ENCODE data around the gene POP5. TPM values are rescaled to one million over a fixed set of nuclear protein-coding genes. Genes with fewer than 3 reads are reported as not detected.
"Not testable (repeated sequence)": the region's sequence is repeated elsewhere in the genome, so short reads cannot be mapped to it uniquely, and the experiment has no call there.

POP5 gene
- total RNA-seq, 5 donors from 2014 or later (not counting 1 experiment from before 2014, with no cell fraction given): 40.6 to 69.0 (median 63.1) TPM

DNA sequence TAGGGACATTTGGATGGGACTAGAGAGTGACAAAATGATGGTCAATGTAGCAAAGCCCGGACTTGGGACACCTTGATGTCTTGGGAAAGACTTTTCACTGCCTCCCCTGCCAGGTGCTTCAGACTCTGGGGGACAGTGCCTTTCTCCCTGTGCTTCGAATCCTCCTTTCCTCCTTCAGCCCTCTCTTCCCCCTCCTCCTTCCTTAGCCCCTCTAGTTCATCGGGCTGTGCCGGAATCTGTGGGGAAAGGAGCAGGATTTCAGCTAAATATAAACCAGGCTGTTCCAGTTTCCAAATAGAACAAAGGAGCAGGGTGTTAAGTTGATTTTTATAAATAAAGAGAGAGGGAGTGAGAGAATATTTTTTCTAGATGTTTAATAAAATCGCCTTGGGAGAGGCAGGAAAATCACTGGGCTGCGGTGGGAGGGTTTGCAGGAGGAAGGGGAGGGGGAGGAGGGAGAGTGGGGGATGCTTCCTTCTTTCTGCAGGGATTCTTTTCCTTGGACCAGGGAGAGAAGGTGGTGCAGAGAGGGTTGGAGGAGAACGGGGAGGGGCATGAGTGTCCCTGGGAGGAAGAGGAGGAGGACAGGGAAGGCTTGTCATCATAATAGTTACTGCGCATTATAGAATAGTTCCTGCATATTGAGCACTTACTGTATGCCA, 37.9 kb upstream of the POP5 start:
- POLR2A ChIA-PET: no interaction called here
- Histone ChIP-seq H3K27ac (ENCODE audit: low read length) (no peak overlapping the region), H3K4me3 (ENCODE audit: control insufficient read depth in 1 of 2, extremely low read depth in 1 of 2, low read length in 1 of 2) (no peak overlapping the region), H3K36me3 (ENCODE audit: control insufficient read depth in 2 of 2, extremely low read depth in 1 of 2, insufficient read depth in 1 of 2, low read length in 1 of 2) (no peaks in the 10 kb centered on the region), H3K27me3 (replicated peaks in 1 of 2; ENCODE audit: control insufficient read depth in 2 of 2, extremely low read depth in 1 of 2, insufficient read depth in 2 of 2, low read length in 1 of 2) (peaks cover 2 to 27% of the 10 kb centered on the region in 2 experiments), H3K4me1 (ENCODE audit: control insufficient read depth in 1 of 2, extremely low read depth in 1 of 2, insufficient read depth in 2 of 2, low read length in 2 of 2) (no peaks in the 10 kb centered on the region), H3K9me3 (no peaks in the 10 kb centered on the region)
- peaks cover 3% of the 10 kb centered on the region for H3K36me3 Mint-ChIP-seq
- H3K4me3 Mint-ChIP-seq: no peak overlapping the region
- no peaks in the 10 kb centered on the region for H3K9me3 Mint-ChIP-seq
- WGBS (ENCODE audit: insufficient coverage): 64% methylated on average over 3 of the region's 8 CpGs
- CTCF ChIA-PET: no interaction called here
- no peak for ATAC-seq (replicated peaks in 1 of 4)
- no peak for DNase-seq
- peaks cover 27 to 39% of the 10 kb centered on the region in 2 donors for H3K27me3 Mint-ChIP-seq
- H3K27ac Mint-ChIP-seq: no peak overlapping the region
- H3K4me1 Mint-ChIP-seq: no peaks in the 10 kb centered on the region

DNA sequence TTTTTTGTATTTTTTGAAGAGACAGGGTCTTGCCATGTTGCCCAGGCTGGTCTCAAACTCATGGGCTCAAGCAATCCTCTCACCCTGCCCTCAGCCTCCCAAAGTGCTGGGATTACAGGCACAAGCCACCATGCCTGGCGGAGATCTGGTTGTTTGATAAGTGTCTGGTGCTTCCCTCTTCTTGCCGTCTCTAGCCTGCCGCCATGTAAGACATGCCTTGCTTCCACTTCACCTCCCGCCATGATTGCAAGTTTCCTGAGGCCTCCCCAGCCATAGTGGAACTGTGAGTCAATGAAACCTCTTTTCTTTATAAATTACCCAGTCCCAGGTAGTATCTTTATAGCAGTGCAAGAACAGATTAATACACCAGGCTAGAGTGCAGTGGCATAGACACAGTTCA, 36.6 kb upstream of the POP5 start:
- H3K36me3 Mint-ChIP-seq; H3K9me3 Mint-ChIP-seq; H3K9me3 ChIP-seq; H3K4me3 Mint-ChIP-seq; H3K27ac ChIP-seq (ENCODE audit: low read length); ATAC-seq (replicated peaks in 1 of 4); CTCF ChIA-PET; H3K36me3 ChIP-seq (ENCODE audit: control insufficient read depth in 2 of 2, extremely low read depth in 1 of 2, insufficient read depth in 1 of 2, low read length in 1 of 2); H3K4me1 ChIP-seq (ENCODE audit: control insufficient read depth in 1 of 2, extremely low read depth in 1 of 2, insufficient read depth in 2 of 2, low read length in 2 of 2); H3K27ac Mint-ChIP-seq; DNase-seq; POLR2A ChIA-PET; H3K4me3 ChIP-seq (ENCODE audit: control insufficient read depth in 1 of 2, extremely low read depth in 1 of 2, low read length in 1 of 2); H3K4me1 Mint-ChIP-seq: not testable (repeated sequence)
- WGBS (ENCODE audit: insufficient coverage): no CpG with 5 or more reads among the region's 4 CpGs
- peaks cover 26 to 35% of the 10 kb centered on the region in 2 donors for H3K27me3 Mint-ChIP-seq
- peaks cover 2 to 27% of the 10 kb centered on the region in 2 experiments for H3K27me3 ChIP-seq (replicated peaks in 1 of 2; ENCODE audit: control insufficient read depth in 2 of 2, extremely low read depth in 1 of 2, insufficient read depth in 2 of 2, low read length in 1 of 2)

DNA sequence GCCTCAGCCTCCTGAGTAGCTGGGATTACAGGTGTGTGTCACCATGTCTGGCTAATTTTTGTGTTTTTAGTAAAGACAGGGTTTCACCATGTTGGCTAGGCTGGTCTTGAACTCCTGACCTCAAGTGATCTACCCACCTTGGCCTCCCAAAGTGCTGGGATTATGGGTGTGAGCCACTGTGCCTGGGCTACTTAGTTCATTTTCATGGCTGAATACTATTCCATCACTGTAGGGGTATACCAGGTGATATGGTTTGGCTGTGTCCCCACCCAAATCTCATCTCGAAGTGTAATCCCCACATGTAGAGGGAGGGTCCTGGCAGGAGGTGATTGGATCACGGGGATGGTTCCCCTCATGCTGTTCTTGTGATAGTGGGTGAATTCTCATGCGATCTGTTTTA, 36.0 kb upstream of the POP5 start:
- H3K27me3 Mint-ChIP-seq: peaks cover 26 to 31% of the 10 kb centered on the region in 2 donors
- H3K36me3 Mint-ChIP-seq; H3K4me1 Mint-ChIP-seq; H3K9me3 Mint-ChIP-seq; H3K36me3 ChIP-seq (ENCODE audit: control insufficient read depth in 2 of 2, extremely low read depth in 1 of 2, insufficient read depth in 1 of 2, low read length in 1 of 2); POLR2A ChIA-PET; H3K27ac Mint-ChIP-seq; H3K9me3 ChIP-seq; CTCF ChIA-PET; ATAC-seq (replicated peaks in 1 of 4); H3K27ac ChIP-seq (ENCODE audit: low read length); DNase-seq; H3K4me3 ChIP-seq (ENCODE audit: control insufficient read depth in 1 of 2, extremely low read depth in 1 of 2, low read length in 1 of 2); H3K4me3 Mint-ChIP-seq; H3K4me1 ChIP-seq (ENCODE audit: control insufficient read depth in 1 of 2, extremely low read depth in 1 of 2, insufficient read depth in 2 of 2, low read length in 2 of 2): not testable (repeated sequence)
- H3K27me3 ChIP-seq (replicated peaks in 1 of 2; ENCODE audit: control insufficient read depth in 2 of 2, extremely low read depth in 1 of 2, insufficient read depth in 2 of 2, low read length in 1 of 2): peaks cover 2 to 28% of the 10 kb centered on the region in 2 experiments
- WGBS (ENCODE audit: insufficient coverage): no CpG with 5 or more reads among the region's 3 CpGs

DNA sequence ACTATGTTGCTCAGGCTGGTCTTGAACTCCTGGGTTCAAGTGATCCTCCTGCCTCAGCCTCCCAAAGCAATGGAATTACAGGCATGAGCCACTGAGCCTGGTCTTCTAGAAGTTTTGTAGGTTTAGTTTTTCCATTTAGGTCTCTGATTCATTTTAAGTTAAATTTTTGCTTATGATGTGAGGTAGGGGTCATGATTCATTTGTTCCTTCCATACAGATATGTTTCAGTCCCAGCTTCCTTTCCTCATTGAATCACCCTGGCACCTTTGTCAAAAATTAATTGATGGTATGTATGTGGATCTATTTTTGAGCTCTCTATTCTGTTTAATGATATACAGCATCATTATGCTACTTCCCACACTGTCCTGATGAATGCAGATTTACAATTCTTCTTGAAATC, 33.6 kb upstream of the POP5 start:
- POLR2A ChIA-PET: no interaction called here
- no peak for DNase-seq

DNA sequence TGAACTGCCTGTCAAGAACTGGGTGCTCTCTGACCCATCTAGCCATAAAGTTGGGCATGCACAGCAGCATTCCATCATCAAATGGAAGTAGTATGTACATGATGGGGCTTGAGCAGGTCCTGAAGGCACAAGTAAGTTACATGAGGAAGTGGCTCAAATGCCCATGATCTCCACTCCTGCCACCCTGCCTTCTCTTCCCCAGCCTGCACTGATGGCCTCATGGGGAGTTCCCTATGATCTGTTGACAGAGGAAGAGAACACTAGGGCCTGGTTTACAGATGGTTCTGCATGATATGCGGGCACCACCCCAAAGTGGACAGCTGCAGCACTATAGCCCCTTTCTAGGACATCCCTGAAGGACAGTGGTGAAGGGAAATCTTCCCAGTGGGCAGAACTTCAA, 30.3 kb upstream of the POP5 start:
- WGBS (ENCODE audit: insufficient coverage): 83% methylated on average over 1 of the region's 1 CpG
- DNase-seq; H3K9me3 ChIP-seq; H3K4me3 Mint-ChIP-seq; H3K27ac Mint-ChIP-seq; H3K9me3 Mint-ChIP-seq; H3K27me3 ChIP-seq (replicated peaks in 1 of 2; ENCODE audit: control insufficient read depth in 2 of 2, extremely low read depth in 1 of 2, insufficient read depth in 2 of 2, low read length in 1 of 2); H3K36me3 Mint-ChIP-seq; H3K4me1 ChIP-seq (ENCODE audit: control insufficient read depth in 1 of 2, extremely low read depth in 1 of 2, insufficient read depth in 2 of 2, low read length in 2 of 2); H3K27me3 Mint-ChIP-seq; H3K27ac ChIP-seq (ENCODE audit: low read length); H3K4me1 Mint-ChIP-seq; H3K4me3 ChIP-seq (ENCODE audit: control insufficient read depth in 1 of 2, extremely low read depth in 1 of 2, low read length in 1 of 2); ATAC-seq (replicated peaks in 1 of 4); H3K36me3 ChIP-seq (ENCODE audit: control insufficient read depth in 2 of 2, extremely low read depth in 1 of 2, insufficient read depth in 1 of 2, low read length in 1 of 2); POLR2A ChIA-PET: not testable (repeated sequence)
- CTCF ChIA-PET: interaction anchor here in 1 of 2 donors (1.0 kb wide), 1 partner anchor 38 kb away, joined by 3 read pairs; no protein-coding TSS in a partner anchor

More for the DNA sequence above, 33.6 kb upstream of the POP5 start:
- Histone ChIP-seq H3K27ac (ENCODE audit: low read length) (no peak overlapping the region), H3K36me3 (ENCODE audit: control insufficient read depth in 2 of 2, extremely low read depth in 1 of 2, insufficient read depth in 1 of 2, low read length in 1 of 2) (no peaks in the 10 kb centered on the region), H3K4me1 (ENCODE audit: control insufficient read depth in 1 of 2, extremely low read depth in 1 of 2, insufficient read depth in 2 of 2, low read length in 2 of 2) (no peaks in the 10 kb centered on the region), H3K9me3 (no peaks in the 10 kb centered on the region), H3K27me3 (replicated peaks in 1 of 2; ENCODE audit: control insufficient read depth in 2 of 2, extremely low read depth in 1 of 2, insufficient read depth in 2 of 2, low read length in 1 of 2) (peaks cover 2 to 19% of the 10 kb centered on the region in 2 experiments), H3K4me3 (ENCODE audit: control insufficient read depth in 1 of 2, extremely low read depth in 1 of 2, low read length in 1 of 2) (no peak overlapping the region)
- Mint-ChIP-seq H3K4me1 (no peaks in the 10 kb centered on the region), H3K27ac (no peak overlapping the region), H3K36me3 (peaks cover 3% of the 10 kb centered on the region), H3K27me3 (peaks cover 12 to 17% of the 10 kb centered on the region in 2 donors), H3K9me3 (no peaks in the 10 kb centered on the region), H3K4me3 (no peak overlapping the region)
- CTCF ChIA-PET: interaction anchor here in 1 of 2 donors (0.5 kb wide), 1 partner anchor 690 kb away, joined by 3 read pairs; no protein-coding TSS in a partner anchor
- no peak for ATAC-seq (replicated peaks in 1 of 4)

DNA sequence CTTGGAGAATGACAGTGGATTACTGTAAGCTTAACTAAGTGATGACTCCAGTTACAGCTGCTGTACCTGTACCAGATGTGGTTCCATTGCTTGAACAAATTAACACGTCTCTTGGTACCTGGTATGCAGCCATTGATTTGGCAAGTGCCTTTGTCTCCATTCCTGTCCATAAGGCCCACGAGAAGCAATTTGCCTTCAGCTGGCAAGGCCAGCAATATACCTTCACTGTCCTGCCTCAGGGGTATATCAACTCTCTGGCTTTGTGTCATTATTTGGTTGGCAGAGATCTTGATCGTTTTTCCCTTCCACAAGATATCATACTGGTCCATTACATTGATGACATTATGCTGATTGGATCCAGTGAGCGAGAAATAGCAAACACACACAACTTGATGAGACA, 29.4 kb upstream of the POP5 start:
- ChIA-PET POLR2A (no interaction called here), CTCF (interaction anchor here in 1 of 2 donors (0.5 kb wide), 1 partner anchor 137 kb away, joined by 9 read pairs; no protein-coding TSS in a partner anchor)
- no peak overlapping the region for H3K27ac ChIP-seq (ENCODE audit: low read length)
- no peaks in the 10 kb centered on the region for H3K9me3 Mint-ChIP-seq
- ATAC-seq (replicated peaks in 1 of 4) (no peak), DNase-seq (no peak)
- peaks cover 0 to 5% of the 10 kb centered on the region in 2 experiments for H3K27me3 ChIP-seq (replicated peaks in 1 of 2; ENCODE audit: control insufficient read depth in 2 of 2, extremely low read depth in 1 of 2, insufficient read depth in 2 of 2, low read length in 1 of 2)
- no peak overlapping the region for H3K4me3 Mint-ChIP-seq
- H3K4me3 ChIP-seq (ENCODE audit: control insufficient read depth in 1 of 2, extremely low read depth in 1 of 2, low read length in 1 of 2): no peak overlapping the region
- H3K27ac Mint-ChIP-seq: no peak overlapping the region
- H3K27me3 Mint-ChIP-seq: peaks cover 2 to 7% of the 10 kb centered on the region in 2 donors
- no peaks in the 10 kb centered on the region for H3K9me3 ChIP-seq
- H3K36me3 ChIP-seq (ENCODE audit: control insufficient read depth in 2 of 2, extremely low read depth in 1 of 2, insufficient read depth in 1 of 2, low read length in 1 of 2): no peaks in the 10 kb centered on the region
- H3K4me1 ChIP-seq (ENCODE audit: control insufficient read depth in 1 of 2, extremely low read depth in 1 of 2, insufficient read depth in 2 of 2, low read length in 2 of 2): no peaks in the 10 kb centered on the region
- WGBS (ENCODE audit: insufficient coverage): 68% methylated on average over 2 of the region's 4 CpGs
- no peaks in the 10 kb centered on the region for H3K4me1 Mint-ChIP-seq
- H3K36me3 Mint-ChIP-seq: no peaks in the 10 kb centered on the region

Measured in T-cell (primary cell).